DMS79 (cell line): ENCODE measurements around the gene INF2.
"Not testable (repeated sequence)": the region's sequence is repeated elsewhere in the genome, so short reads cannot be mapped to it uniquely, and the experiment has no call there.

Experiments
- DNase-seq: peaks from one replicate; lab custom pipeline; 2025; lab: John Stamatoyannopoulos, UW

INF2 gene

GRCh38 chr14:104657101-104657524 lies 32.3 kb upstream of the INF2 start:
- no peak for DNase-seq

GRCh38 chr14:104657563-104658324 lies 31.7 kb upstream of the INF2 start:
- no peak for DNase-seq

GRCh38 chr14:104658325-104658712 lies 31.1 kb upstream of the INF2 start:
- DNase-seq = no peak

GRCh38 chr14:104659146-104659545 lies 30.3 kb upstream of the INF2 start:
- no peak for DNase-seq

- DNase-seq = no peak
Measured at GRCh38 chr14:104659764-104660523, 29.5 kb upstream of the INF2 start.

GRCh38 chr14:104660597-104660996 lies 28.8 kb upstream of the INF2 start:
- no peak for DNase-seq

- DNase-seq = no peak
Measured at GRCh38 chr14:104661086-104661485, 28.3 kb upstream of the INF2 start.

- DNase-seq = not testable (repeated sequence)
Measured at GRCh38 chr14:104661528-104662157, 27.8 kb upstream of the INF2 start.

GRCh38 chr14:104662472-104662871 lies 26.9 kb upstream of the INF2 start:
- DNase-seq = not testable (repeated sequence)

- no peak for DNase-seq
Measured at GRCh38 chr14:104664107-104664506, 25.3 kb upstream of the INF2 start.

- DNase-seq = no peak
Measured at GRCh38 chr14:104664588-104664987, 24.8 kb upstream of the INF2 start.

GRCh38 chr14:104665114-104665656 lies 24.2 kb upstream of the INF2 start:
- DNase-seq = no peak

GRCh38 chr14:104665657-104666522 lies 23.5 kb upstream of the INF2 start:
- no peak for DNase-seq

- not testable (repeated sequence) for DNase-seq
Measured at GRCh38 chr14:104666523-104666895, 22.9 kb upstream of the INF2 start.

- DNase-seq = no peak
Measured at GRCh38 chr14:104666981-104667380, 22.4 kb upstream of the INF2 start.

GRCh38 chr14:104669697-104670096 lies 19.7 kb upstream of the INF2 start:
- no peak for DNase-seq

- not testable (repeated sequence) for DNase-seq
Measured at GRCh38 chr14:104671330-104671977, 18.0 kb upstream of the INF2 start.

- DNase-seq = not testable (repeated sequence)
Measured at GRCh38 chr14:104672119-104672518, 17.3 kb upstream of the INF2 start.

- DNase-seq = no peak
Measured at GRCh38 chr14:104673481-104673880, 15.9 kb upstream of the INF2 start.

- no peak for DNase-seq
Measured at GRCh38 chr14:104675447-104675846, 14.0 kb upstream of the INF2 start.

GRCh38 chr14:104676130-104676693 lies 13.2 kb upstream of the INF2 start:
- no peak for DNase-seq
